HepG2 (cell line): Measurements from ENCODE around the gene KCTD19. TPM values are rescaled to one million over a fixed set of nuclear protein-coding genes. Genes with fewer than 3 reads are reported as not detected.

Experiments
- ATAD3A ChIP-seq: sonication (generic); formaldehyde crosslinking; IDR thresholded peaks from 2 replicates; pipeline ENCODE4 v1.4.0; 2020; ENCODE audit warnings: missing genetic modification reagents
- SRSF4 ChIP-seq: fragments of 200-400 bp; formaldehyde crosslinking; IDR thresholded peaks from one replicate; pipeline ENCODE4 v1.6.1; 2018; ENCODE audit warnings: mild to moderate bottlenecking, low read depth, low read length, moderate library complexity; ENCODE audit not compliant: poor library complexity, severe bottlenecking
- TBL1XR1 ChIP-seq: fragments of 150-350 bp; IDR thresholded peaks from 2 replicates; pipeline ENCODE4 v1.6.1; 2014; ENCODE audit warnings: borderline replicate concordance, low read length; ENCODE audit not compliant: partially characterized antibody
- ZMYM2 ChIP-seq: sonication (generic); formaldehyde crosslinking; IDR thresholded peaks from 2 replicates; pipeline ENCODE4 v1.8.0; 2022; ENCODE audit warnings: mild to moderate bottlenecking, missing genetic modification reagents
- ZNF501 ChIP-seq: sonication (generic); formaldehyde crosslinking; IDR thresholded peaks from 2 replicates; pipeline ENCODE4 v1.5.1; 2020; ENCODE audit warnings: mild to moderate bottlenecking, moderate library complexity, missing genetic modification reagents
- ZNF550 ChIP-seq: sonication (generic); formaldehyde crosslinking; IDR thresholded peaks from 2 replicates; pipeline ENCODE4 v1.4.0; 2020; ENCODE audit warnings: mild to moderate bottlenecking, missing genetic modification reagents, borderline replicate concordance
- ZNF597 ChIP-seq: sonication (generic); formaldehyde crosslinking; IDR thresholded peaks from 2 replicates; pipeline ENCODE4 v1.5.0; 2020; ENCODE audit warnings: missing genetic modification reagents
- ZNF616 ChIP-seq: sonication (generic); formaldehyde crosslinking; IDR thresholded peaks from 2 replicates; pipeline ENCODE4 v1.5.0; 2020; ENCODE audit warnings: low read depth, mild to moderate bottlenecking, missing genetic modification reagents
- ZNF720 ChIP-seq: sonication (generic); formaldehyde crosslinking; IDR thresholded peaks from 2 replicates; pipeline ENCODE4 v1.4.0; 2020; ENCODE audit warnings: missing genetic modification reagents
- ZNF790 ChIP-seq: sonication (generic); formaldehyde crosslinking; IDR thresholded peaks from 2 replicates; pipeline ENCODE4 v1.8.0; 2022; ENCODE audit warnings: missing genetic modification reagents, mild to moderate bottlenecking, borderline replicate concordance
- ZNF792 ChIP-seq: IDR thresholded peaks from 2 replicates; pipeline ENCODE4 v1.6.1; 2016
- polyA plus RNA-seq, 8 experiments: library from polyadenylated mRNA; depleted of rRNA in 3 of 8; stranded (reverse) in 7 of 8; unstranded in 1 of 8; fragments of >200 nt; fragmentation: Illumina TruSeq in 4 of 8; extraction: Trizol in 4 of 8; gene quantifications; 2 replicates each; pipeline versions ENCODE4 v1.2.1 to v1.2.3, GENCODE V29; 2011 to 2016; ENCODE audit warnings: low read depth in 4 of 8, missing spikeins in 1 of 8, mixed read lengths in 1 of 8; ENCODE audit not compliant: insufficient read depth in 1 of 8
- total RNA-seq, 5 experiments: library from RNA; depleted of rRNA; stranded (reverse); fragments of >200 nt; fragmentation: Illumina TruSeq; extraction: Trizol; gene quantifications; 2 replicates each; pipeline ENCODE4 v1.2.3, GENCODE V29; 2016; ENCODE audit warnings: low read depth in 1 of 5
- TF ChIP-seq, protein P1 (sequence below): IDR thresholded peaks from 2 replicates; pipeline ENCODE4 v1.6.1; 2018; ENCODE audit warnings: missing genetic modification reagents
- TF ChIP-seq, protein P2 (sequence below): sonication (generic); formaldehyde crosslinking; IDR thresholded peaks from 2 replicates; pipeline ENCODE4 v1.5.1; 2020; ENCODE audit warnings: mild to moderate bottlenecking, missing genetic modification reagents
- TF ChIP-seq, protein P3 (sequence below): sonication (generic); formaldehyde crosslinking; IDR thresholded peaks from 2 replicates; pipeline ENCODE4 v1.4.0; 2020; ENCODE audit warnings: missing genetic modification reagents
- TF ChIP-seq, protein P4 (sequence below): IDR thresholded peaks from 2 replicates; pipeline ENCODE4 v1.6.1; 2016
- TF ChIP-seq, protein P5 (sequence below): sonication (generic); formaldehyde crosslinking; IDR thresholded peaks from 2 replicates; pipeline ENCODE4 v1.4.0; 2020; ENCODE audit warnings: mild to moderate bottlenecking, low read depth, missing genetic modification reagents

KCTD19 gene
- total and polyA plus RNA-seq, 2 of the 13 experiments (the other 11 are each of a cell fraction or from before 2014, with no cell fraction given): not detected

GRCh38 chr16:67326472-67327309 lies at the start of gene KCTD19, which contains the start of gene LRRC36 (continued):
- TF ChIP-seq, protein P1, sequence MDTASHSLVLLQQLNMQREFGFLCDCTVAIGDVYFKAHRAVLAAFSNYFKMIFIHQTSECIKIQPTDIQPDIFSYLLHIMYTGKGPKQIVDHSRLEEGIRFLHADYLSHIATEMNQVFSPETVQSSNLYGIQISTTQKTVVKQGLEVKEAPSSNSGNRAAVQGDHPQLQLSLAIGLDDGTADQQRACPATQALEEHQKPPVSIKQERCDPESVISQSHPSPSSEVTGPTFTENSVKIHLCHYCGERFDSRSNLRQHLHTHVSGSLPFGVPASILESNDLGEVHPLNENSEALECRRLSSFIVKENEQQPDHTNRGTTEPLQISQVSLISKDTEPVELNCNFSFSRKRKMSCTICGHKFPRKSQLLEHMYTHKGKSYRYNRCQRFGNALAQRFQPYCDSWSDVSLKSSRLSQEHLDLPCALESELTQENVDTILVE: no peak
- TF ChIP-seq ZNF597 (CRISPR knock-in tag): no peak
- no peak for TF ChIP-seq ZNF792 (CRISPR knock-in tag)
- TF ChIP-seq ATAD3A (CRISPR knock-in tag): no peak
- no peak for TF ChIP-seq TBL1XR1
- no peak for TF ChIP-seq ZNF550 (CRISPR knock-in tag)
- TF ChIP-seq, protein P2, sequence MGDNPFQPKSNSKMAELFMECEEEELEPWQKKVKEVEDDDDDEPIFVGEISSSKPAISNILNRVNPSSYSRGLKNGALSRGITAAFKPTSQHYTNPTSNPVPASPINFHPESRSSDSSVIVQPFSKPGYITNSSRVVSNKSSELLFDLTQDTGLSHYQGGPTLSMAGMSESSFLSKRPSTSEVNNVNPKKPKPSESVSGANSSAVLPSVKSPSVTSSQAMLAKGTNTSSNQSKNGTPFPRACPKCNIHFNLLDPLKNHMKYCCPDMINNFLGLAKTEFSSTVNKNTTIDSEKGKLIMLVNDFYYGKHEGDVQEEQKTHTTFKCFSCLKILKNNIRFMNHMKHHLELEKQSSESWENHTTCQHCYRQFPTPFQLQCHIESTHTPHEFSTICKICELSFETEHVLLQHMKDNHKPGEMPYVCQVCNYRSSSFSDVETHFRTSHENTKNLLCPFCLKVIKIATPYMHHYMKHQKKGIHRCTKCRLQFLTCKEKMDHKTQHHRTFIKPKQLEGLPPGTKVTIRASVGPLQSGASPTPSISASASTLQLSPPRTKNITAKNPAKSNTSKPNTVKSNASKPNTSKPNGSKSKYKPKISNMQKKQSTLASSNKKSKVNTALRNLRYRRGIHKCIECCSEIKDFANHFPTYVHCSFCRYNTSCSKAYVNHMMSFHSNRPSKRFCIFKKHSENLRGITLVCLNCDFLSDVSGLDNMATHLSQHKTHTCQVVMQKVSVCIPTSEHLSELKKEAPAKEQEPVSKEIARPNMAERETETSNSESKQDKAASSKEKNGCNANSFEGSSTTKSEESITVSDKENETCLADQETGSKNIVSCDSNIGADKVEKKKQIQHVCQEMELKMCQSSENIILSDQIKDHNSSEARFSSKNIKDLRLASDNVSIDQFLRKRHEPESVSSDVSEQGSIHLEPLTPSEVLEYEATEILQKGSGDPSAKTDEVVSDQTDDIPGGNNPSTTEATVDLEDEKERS (CRISPR knock-in tag): no peak
- TF ChIP-seq, protein P3, sequence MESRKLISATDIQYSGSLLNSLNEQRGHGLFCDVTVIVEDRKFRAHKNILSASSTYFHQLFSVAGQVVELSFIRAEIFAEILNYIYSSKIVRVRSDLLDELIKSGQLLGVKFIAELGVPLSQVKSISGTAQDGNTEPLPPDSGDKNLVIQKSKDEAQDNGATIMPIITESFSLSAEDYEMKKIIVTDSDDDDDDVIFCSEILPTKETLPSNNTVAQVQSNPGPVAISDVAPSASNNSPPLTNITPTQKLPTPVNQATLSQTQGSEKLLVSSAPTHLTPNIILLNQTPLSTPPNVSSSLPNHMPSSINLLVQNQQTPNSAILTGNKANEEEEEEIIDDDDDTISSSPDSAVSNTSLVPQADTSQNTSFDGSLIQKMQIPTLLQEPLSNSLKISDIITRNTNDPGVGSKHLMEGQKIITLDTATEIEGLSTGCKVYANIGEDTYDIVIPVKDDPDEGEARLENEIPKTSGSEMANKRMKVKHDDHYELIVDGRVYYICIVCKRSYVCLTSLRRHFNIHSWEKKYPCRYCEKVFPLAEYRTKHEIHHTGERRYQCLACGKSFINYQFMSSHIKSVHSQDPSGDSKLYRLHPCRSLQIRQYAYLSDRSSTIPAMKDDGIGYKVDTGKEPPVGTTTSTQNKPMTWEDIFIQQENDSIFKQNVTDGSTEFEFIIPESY (CRISPR knock-in tag): no peak
- TF ChIP-seq ZMYM2: no peak
- TF ChIP-seq, protein P4, sequence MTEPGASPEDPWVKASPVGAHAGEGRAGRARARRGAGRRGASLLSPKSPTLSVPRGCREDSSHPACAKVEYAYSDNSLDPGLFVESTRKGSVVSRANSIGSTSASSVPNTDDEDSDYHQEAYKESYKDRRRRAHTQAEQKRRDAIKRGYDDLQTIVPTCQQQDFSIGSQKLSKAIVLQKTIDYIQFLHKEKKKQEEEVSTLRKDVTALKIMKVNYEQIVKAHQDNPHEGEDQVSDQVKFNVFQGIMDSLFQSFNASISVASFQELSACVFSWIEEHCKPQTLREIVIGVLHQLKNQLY (CRISPR knock-in tag): no peak
- no peak for TF ChIP-seq ZNF790 (CRISPR knock-in tag)
- TF ChIP-seq ZNF720 (CRISPR knock-in tag): no peak
- TF ChIP-seq, protein P5, sequence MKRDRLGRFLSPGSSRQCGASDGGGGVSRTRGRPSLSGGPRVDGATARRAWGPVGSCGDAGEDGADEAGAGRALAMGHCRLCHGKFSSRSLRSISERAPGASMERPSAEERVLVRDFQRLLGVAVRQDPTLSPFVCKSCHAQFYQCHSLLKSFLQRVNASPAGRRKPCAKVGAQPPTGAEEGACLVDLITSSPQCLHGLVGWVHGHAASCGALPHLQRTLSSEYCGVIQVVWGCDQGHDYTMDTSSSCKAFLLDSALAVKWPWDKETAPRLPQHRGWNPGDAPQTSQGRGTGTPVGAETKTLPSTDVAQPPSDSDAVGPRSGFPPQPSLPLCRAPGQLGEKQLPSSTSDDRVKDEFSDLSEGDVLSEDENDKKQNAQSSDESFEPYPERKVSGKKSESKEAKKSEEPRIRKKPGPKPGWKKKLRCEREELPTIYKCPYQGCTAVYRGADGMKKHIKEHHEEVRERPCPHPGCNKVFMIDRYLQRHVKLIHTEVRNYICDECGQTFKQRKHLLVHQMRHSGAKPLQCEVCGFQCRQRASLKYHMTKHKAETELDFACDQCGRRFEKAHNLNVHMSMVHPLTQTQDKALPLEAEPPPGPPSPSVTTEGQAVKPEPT (CRISPR knock-in tag): peak; percentile 70; the same call in 1 of the 2 replicates
- no peak for TF ChIP-seq SRSF4
- no peak; the same call in 1 of the 2 replicates for TF ChIP-seq ZNF501
- TF ChIP-seq ZNF616 (CRISPR knock-in tag): no peak
